Cardiac fibroblast (primary cell): Measurements from ENCODE around the gene GIGYF1.

Source experiments
- DNase-seq, 2 donors: peaks; one replicate each; pipeline versions ENCODE4 v3.0.0 to v3.0.0-alpha.2; 2010; ENCODE audit warnings: low read depth in 2 of 2
- H3K4me3 ChIP-seq, 2 donors: replicated peaks in 1 of 2; 1 replicate in 1 of 2; 2 replicates in 1 of 2; pipeline ENCODE4 v1.5.1; 2011; ENCODE audit warnings: low read depth in 2 of 2, low read length in 2 of 2, mild to moderate bottlenecking in 2 of 2, moderate library complexity in 1 of 2
- TF ChIP-seq, protein P1 (sequence below): IDR thresholded peaks from one replicate; pipeline ENCODE4 v1.5.1; 2011; ENCODE audit warnings: low read depth, mild to moderate bottlenecking, low read length, inconsistent platforms

Gene GIGYF1

DNA sequence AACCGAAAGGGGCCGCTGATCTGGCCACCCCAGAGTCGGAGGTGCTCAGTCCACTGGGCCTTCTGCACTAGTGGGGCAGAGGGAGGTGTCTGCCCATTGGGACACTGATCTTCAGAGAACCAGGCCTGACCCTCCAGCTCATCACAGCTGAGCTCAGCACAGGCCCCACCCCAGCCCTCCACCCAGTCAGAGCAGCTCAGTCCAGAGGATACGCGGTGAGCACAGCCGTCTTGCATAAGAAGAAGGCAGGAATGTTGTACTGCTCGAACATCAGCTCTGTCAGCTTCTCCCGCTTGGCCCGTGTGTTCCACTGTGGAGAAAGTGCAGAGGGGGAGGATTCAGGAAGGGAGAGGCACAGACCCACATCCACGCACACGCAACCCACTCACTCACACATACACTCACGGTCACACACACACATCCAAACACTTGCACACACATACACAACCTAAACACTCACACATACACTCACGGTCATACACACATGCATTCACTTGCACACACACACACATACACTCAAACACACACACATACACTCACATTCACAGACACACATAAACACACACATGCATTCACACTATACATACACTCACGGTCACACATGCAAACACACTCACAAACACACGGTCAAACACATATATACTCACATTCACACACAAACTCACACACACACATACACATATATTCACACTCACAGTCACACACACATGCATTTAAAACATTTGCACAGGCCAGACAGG, 44.1 kb downstream of the GIGYF1 start:
- peak in 1 of 2 donors; percentile 16 for DNase-seq
- no peak overlapping the region for H3K4me3 ChIP-seq
- TF ChIP-seq, protein P1, sequence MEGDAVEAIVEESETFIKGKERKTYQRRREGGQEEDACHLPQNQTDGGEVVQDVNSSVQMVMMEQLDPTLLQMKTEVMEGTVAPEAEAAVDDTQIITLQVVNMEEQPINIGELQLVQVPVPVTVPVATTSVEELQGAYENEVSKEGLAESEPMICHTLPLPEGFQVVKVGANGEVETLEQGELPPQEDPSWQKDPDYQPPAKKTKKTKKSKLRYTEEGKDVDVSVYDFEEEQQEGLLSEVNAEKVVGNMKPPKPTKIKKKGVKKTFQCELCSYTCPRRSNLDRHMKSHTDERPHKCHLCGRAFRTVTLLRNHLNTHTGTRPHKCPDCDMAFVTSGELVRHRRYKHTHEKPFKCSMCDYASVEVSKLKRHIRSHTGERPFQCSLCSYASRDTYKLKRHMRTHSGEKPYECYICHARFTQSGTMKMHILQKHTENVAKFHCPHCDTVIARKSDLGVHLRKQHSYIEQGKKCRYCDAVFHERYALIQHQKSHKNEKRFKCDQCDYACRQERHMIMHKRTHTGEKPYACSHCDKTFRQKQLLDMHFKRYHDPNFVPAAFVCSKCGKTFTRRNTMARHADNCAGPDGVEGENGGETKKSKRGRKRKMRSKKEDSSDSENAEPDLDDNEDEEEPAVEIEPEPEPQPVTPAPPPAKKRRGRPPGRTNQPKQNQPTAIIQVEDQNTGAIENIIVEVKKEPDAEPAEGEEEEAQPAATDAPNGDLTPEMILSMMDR: no peak

- DNase-seq: no peak
- H3K4me3 ChIP-seq: no peak overlapping the region
- TF ChIP-seq, protein P1: no peak
Measured at GRCh38 chr7:100642534-100642907, 51.5 kb downstream of the GIGYF1 start.

DNA sequence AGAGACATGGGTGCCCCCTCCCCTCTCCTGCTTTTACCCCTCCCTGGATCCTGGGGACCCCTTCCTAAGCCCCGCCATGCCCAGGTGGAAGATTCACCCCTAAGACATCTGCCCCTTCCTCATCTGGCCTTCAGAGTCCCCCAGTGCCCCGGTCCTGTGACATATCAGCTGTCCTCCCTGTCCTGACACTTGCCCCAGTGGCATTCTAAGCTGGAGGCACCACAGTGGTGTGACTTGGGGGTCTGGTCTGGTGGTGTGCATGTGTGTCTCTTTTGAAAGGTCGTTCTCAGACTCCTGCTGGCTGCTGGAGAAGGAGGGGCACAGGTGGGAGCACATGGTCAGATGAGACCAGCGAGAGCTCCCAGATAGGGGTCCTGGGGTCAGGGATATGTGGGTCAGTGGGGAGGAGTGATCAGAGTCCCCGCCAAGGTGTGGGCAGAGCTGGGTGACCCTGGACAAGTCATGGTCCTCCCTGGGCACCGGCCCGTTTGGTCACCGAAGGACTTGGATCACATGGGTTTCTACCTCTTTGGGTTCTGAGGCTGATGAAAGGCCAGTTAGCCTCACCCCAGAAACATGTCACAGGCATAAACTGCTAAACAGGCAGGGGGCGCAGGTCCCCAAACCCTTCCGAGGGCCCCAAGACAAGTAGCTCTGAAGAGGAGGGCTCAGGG, 52.1 kb downstream of the GIGYF1 start:
- DNase-seq: no peak
- no peak overlapping the region for H3K4me3 ChIP-seq
- TF ChIP-seq, protein P1: no peak

- H3K4me3 ChIP-seq: no peak within 1 kb of the TSS
- DNase-seq: no peak
- TF ChIP-seq, protein P1: no peak
Measured at GRCh38 chr7:100641463-100641859, 52.6 kb downstream of the GIGYF1 start, which contains the start of gene TFR2. Gene TFR2 (minus strand): TSS chr7:100641552. CDS start chr7:100641509, 43 bp downstream.

GRCh38 chr7:100640517-100641440, 53.3 kb downstream of the GIGYF1 start:
- no peak overlapping the region for H3K4me3 ChIP-seq
- no peak for DNase-seq
- TF ChIP-seq, protein P1: no peak

DNA sequence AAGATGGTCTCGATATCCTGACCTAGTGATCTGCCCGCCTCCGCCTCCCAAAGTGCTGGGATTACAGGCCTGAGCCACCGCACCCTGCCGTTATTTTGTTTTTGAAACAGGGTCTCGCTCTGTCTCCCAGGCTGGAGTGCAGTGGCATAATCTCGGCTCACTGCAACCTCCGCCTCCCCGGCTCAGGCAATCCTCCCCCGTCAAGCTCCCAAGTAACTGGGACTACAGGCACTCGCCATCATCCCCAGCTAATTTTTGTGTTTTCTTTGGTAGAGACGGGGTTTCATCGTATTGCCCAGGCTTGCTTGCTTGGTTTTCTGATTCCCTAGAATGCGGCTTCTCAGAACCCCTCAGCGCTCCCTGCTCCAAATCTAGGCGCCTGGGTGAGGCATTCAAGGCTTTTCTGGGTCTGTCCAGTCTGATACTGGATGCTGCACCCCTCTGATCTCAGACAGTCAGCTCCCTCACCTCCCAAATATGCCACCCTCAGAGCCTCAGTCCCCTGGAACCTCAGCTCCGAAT, 54.0 kb downstream of the GIGYF1 start:
- TF ChIP-seq, protein P1: no peak
- no peak for DNase-seq
- H3K4me3 ChIP-seq: no peak overlapping the region
